GM12878 (cell line): ENCODE data around the gene CARMIL3. TPM values are rescaled to one million over a fixed set of nuclear protein-coding genes. Genes with fewer than 3 reads are reported as not detected.

Experiments
- ATAC-seq: fragments of 200-7000 bp; cut with Tn5 transposase; 3 replicates; pipeline ENCODE4 v1.9.1; 2020; ENCODE audit warnings: mild to moderate bottlenecking, moderate library complexity
- BruUV-seq: library from RNA; stranded (reverse); fragments of 400-500 nt; replicated peaks from 2 replicates; lab custom pipeline; 2021; lab: Mats Ljungman, UMichigan
- CTCF ChIA-PET: fragments of 300-600 bp; sonication (Branson Sonifier 250); formaldehyde crosslinking; extraction: SDS; loops from one replicate; lab custom pipeline; 2021; ENCODE audit warnings: inconsistent platforms; lab: Yijun Ruan, JAX
- POLR2A ChIA-PET: fragments of 350-600 bp; formaldehyde crosslinking; extraction: SDS; loops from one replicate; lab custom pipeline; 2021; ENCODE audit warnings: inconsistent platforms; lab: Charles Lee
- RAD21 ChIA-PET: fragments of 300-600 bp; sonication (Branson Sonifier 250); formaldehyde crosslinking; loops from one replicate; lab custom pipeline; 2023; ENCODE audit warnings: antibody characterized with exemption; ENCODE audit not compliant: unreplicated experiment; lab: Charles Lee
- SMC1A ChIA-PET: fragments of 300-600 bp; sonication (Branson Sonifier 250); formaldehyde crosslinking; loops from one replicate; lab custom pipeline; 2023; ENCODE audit not compliant: unreplicated experiment, uncharacterized antibody; lab: Charles Lee
- DNase-seq: peaks from one replicate; pipeline ENCODE4 v3.0.0-alpha.2; 2011; ENCODE audit warnings: low read depth, low spot score
- FAIRE-seq: peaks from 3 replicates; lab custom pipeline; 2011; peaks lifted over from hg19 to GRCh38; lab: Jason Lieb, UNC
- H2AFZ ChIP-seq: 2 replicates; pipeline ENCODE4 v1.6.0; 2011; ENCODE audit warnings: low read depth, low read length, control low read depth; ENCODE audit not compliant: control insufficient read depth
- H3K27ac ChIP-seq: 2 replicates; pipeline ENCODE4 v1.5.1; 2011; ENCODE audit warnings: control low read depth; ENCODE audit not compliant: control insufficient read depth, insufficient read depth
- H3K27me3 ChIP-seq, 2 experiments: replicated peaks in 1 of 2; 2 replicates each; pipeline versions ENCODE4 v1.6.0 to v1.6.1; 2011; ENCODE audit warnings: low read length in 1 of 2; ENCODE audit not compliant: control insufficient read depth in 2 of 2, insufficient read depth in 2 of 2
- H3K36me3 ChIP-seq, 2 experiments: 2 replicates each; pipeline ENCODE4 v1.5.1; 2011; ENCODE audit warnings: low read length in 1 of 2; ENCODE audit not compliant: control insufficient read depth in 2 of 2, insufficient read depth in 2 of 2
- H3K4me1 ChIP-seq: 2 replicates; pipeline ENCODE4 v1.6.1; 2011; ENCODE audit warnings: mild to moderate bottlenecking, low read length, moderate library complexity, mixed read lengths; ENCODE audit not compliant: control insufficient read depth, insufficient read depth
- H3K4me2 ChIP-seq: 2 replicates; pipeline ENCODE4 v1.6.0; 2011; ENCODE audit warnings: control low read depth; ENCODE audit not compliant: control insufficient read depth, insufficient read depth
- H3K4me3 ChIP-seq: fragments of 200-600 bp; sonication (generic); 2 replicates; pipeline ENCODE4 v1.5.1; 2016
- H3K79me2 ChIP-seq: 2 replicates; pipeline ENCODE4 v1.6.0; 2011; ENCODE audit warnings: low read length; ENCODE audit not compliant: control insufficient read depth, insufficient read depth
- H3K9ac ChIP-seq: 2 replicates; pipeline ENCODE4 v1.8.0; 2011; ENCODE audit warnings: low read length, control low read depth, mixed read lengths; ENCODE audit not compliant: control insufficient read depth, insufficient read depth
- H3K9me3 ChIP-seq: replicated peaks from 3 replicates; pipeline ENCODE4 v1.5.1; 2011; ENCODE audit warnings: mild to moderate bottlenecking, low read length; ENCODE audit not compliant: control insufficient read depth, insufficient read depth
- H4K20me1 ChIP-seq: 2 replicates; pipeline ENCODE4 v1.6.0; 2011; ENCODE audit not compliant: control insufficient read depth, insufficient read depth
- BHLHE40 ChIP-seq, 2 experiments: fragments of 450-650 bp in 1 of 2; IDR thresholded peaks; 2 replicates each; pipeline ENCODE4 v1.6.1; 2011 to 2017; ENCODE audit warnings: low read depth in 2 of 2, borderline replicate concordance in 1 of 2, improper control_type of control experiment in 1 of 2, low read length in 1 of 2, mild to moderate bottlenecking in 1 of 2
- GATAD2B ChIP-seq: fragments of 450-650 bp; conservative IDR thresholded peaks from 2 replicates; pipeline ENCODE4 v1.6.1; 2017; ENCODE audit warnings: low read depth, mild to moderate bottlenecking, moderate library complexity
- MLLT1 ChIP-seq: fragments of 450-650 bp; IDR thresholded peaks from 2 replicates; pipeline ENCODE4 v1.6.1; 2016; ENCODE audit warnings: mild to moderate bottlenecking
- MTA2 ChIP-seq: fragments of 450-650 bp; IDR thresholded peaks from 2 replicates; pipeline ENCODE4 v1.6.1; 2016; ENCODE audit warnings: low read depth, mild to moderate bottlenecking, moderate library complexity
- MTA3 ChIP-seq: IDR thresholded peaks from 2 replicates; pipeline ENCODE4 v1.6.1; 2012; ENCODE audit warnings: low read length, inconsistent platforms, borderline replicate concordance
- PRDM15 ChIP-seq: fragments of 450-650 bp; formaldehyde crosslinking; IDR thresholded peaks from 2 replicates; pipeline ENCODE4 v1.4.0; 2020; ENCODE audit warnings: mild to moderate bottlenecking, moderate library complexity
- SMC3 ChIP-seq: IDR thresholded peaks from 2 replicates; pipeline ENCODE4 v1.6.1; 2011; ENCODE audit warnings: low read length, improper control_type of control experiment, borderline replicate concordance
- WGBS: methylation state at CpG from one replicate; pipeline ENCODE4 v1.1.6; 2016; ENCODE audit warnings: low lambda C conversion rate; ENCODE audit not compliant: insufficient replicate concordance, insufficient coverage; ENCODE audit errors: missing lambda C conversion rate; 5-methylcytosine and 5-hydroxymethylcytosine counted together
- in situ Hi-C: fragments of 300-500 bp; cut with MboI; formaldehyde crosslinking; loops from 9 replicates; pipeline ENCODE4 v1.14.3; 2018; ENCODE audit warnings: mixed read lengths
- intact Hi-C: fragments of 100-400 bp; cut with micrococcal nuclease; formaldehyde crosslinking; loops from one replicate; pipeline ENCODE4 v1.14.2; 2022; ENCODE audit not compliant: unreplicated experiment
- polyA plus RNA-seq, 11 experiments: library from polyadenylated mRNA; depleted of rRNA in 4 of 11; unstranded in 6 of 11; stranded (reverse) in 5 of 11; fragments of >200 nt; fragmentation: Nextera tagmentation in 4 of 11; fragmentation: Illumina TruSeq in 1 of 11; extraction: Ambion mirVana in 4 of 11; extraction: Trizol in 1 of 11; gene quantifications; 1 replicate in 1 of 11; 2 replicates in 10 of 11; pipeline versions ENCODE4 v1.2.1 to v1.2.3, GENCODE V29; 2011 to 2016; ENCODE audit warnings: inconsistent platforms in 2 of 11, missing spikeins in 2 of 11, low read depth in 1 of 11
- total RNA-seq, 4 experiments: library from RNA; depleted of rRNA in 3 of 4; stranded (reverse); fragments of >200 nt in 3 of 4; fragmentation: Illumina TruSeq in 1 of 4; extraction: Trizol in 1 of 4; gene quantifications; 2 replicates each; pipeline versions ENCODE4 v1.2.1 to v1.2.3, GENCODE V29; 2013 to 2021

CARMIL3 gene
- total and polyA plus RNA-seq, 10 of the 15 experiments (the other 5 are each of a cell fraction or from before 2014, with no cell fraction given), result 0.09 to 0.32 (median 0.25) TPM; not detected in 3

- TF ChIP-seq MLLT1, result no peak
These were observed 30.0 kb downstream of the CARMIL3 start (continued) for GRCh38 chr14:24081739-24082211.

- H3K27ac ChIP-seq, result no peak overlapping the region
- H3K79me2 ChIP-seq, result no peaks in the 10 kb centered on the region
- WGBS, result 52% methylated on average over 5 of the region's 5 CpGs
- no peaks in the 10 kb centered on the region for H4K20me1 ChIP-seq
- no peak for TF ChIP-seq SMC3
- no peak for TF ChIP-seq BHLHE40 (IDR thresholded peaks at IDR 0.05; ENCODE audit: borderline replicate concordance in 1 of 2, low read depth in 2 of 2, low read length in 1 of 2)
- no peak for TF ChIP-seq PRDM15 (CRISPR knock-in tag)
- TF ChIP-seq GATAD2B, result no peak
- no peak for TF ChIP-seq MTA3
- TF ChIP-seq MTA2, result no peak
- no TSS peak for BruUV-seq
- RAD21 ChIA-PET, result interaction anchor here (1.3 to 4.6 kb wide), 6 partner anchors 10 to 78 kb away, joined by 3 to 39 read pairs (median 14); partner anchors contain the start of genes DCAF11, IRF9, NRL and PCK2
- no peak overlapping the region for H2AFZ ChIP-seq
- no peak overlapping the region for H3K4me2 ChIP-seq
- ATAC-seq (no peak), DNase-seq (no peak), FAIRE-seq (no peak)
- no peak overlapping the region for H3K9ac ChIP-seq
- no peaks in the 10 kb centered on the region for H3K9me3 ChIP-seq
- no peaks in the 10 kb centered on the region for H3K27me3 ChIP-seq
- in situ Hi-C loops (no loop called here), intact Hi-C loops (no loop called here)
- peaks cover 13% of the 10 kb centered on the region for H3K4me1 ChIP-seq
- no peaks in the 10 kb centered on the region for H3K36me3 ChIP-seq
- SMC1A ChIA-PET, result interaction anchor here (0.9 to 5.2 kb wide), 4 partner anchors 9 to 79 kb away, joined by 3 to 51 read pairs (median 6); partner anchors contain the start of gene PCK2
- no peak overlapping the region for H3K4me3 ChIP-seq
- POLR2A ChIA-PET, result interaction anchor here (1.3 to 4.2 kb wide), 5 partner anchors 12 to 64 kb away, joined by 3 to 33 read pairs (median 6); partner anchors contain the start of genes CARMIL3, PCK2, PSME1 and PSME2
- CTCF ChIA-PET, result interaction anchor here (0.6 to 4.9 kb wide), 9 partner anchors 8 to 469 kb away, joined by 3 to 71 read pairs (median 3); partner anchors contain the start of genes CIDEB, PCK2 and PSME2
These were observed 30.7 kb downstream of the CARMIL3 start for GRCh38 chr14:24082411-24083080.
